Umbilical cord (tissue), 2 donors: ENCODE results near the gene FAM227A. TPM values are rescaled to one million over a fixed set of nuclear protein-coding genes. Genes with fewer than 3 reads are reported as not detected.

ENCODE experiments used
- DNase-seq: peaks from one replicate; pipeline ENCODE4 v3.0.0-alpha.2; 2015; ENCODE audit warnings: low spot score
- total RNA-seq: library from RNA; depleted of rRNA; stranded (reverse); fragments of >200 nt; gene quantifications from one replicate; pipeline ENCODE4 v1.2.3, GENCODE V29; 2014; ENCODE audit warnings: low replicate concordance; ENCODE audit not compliant: insufficient read depth

FAM227A gene
- 3.1 TPM for total RNA-seq

- peak; percentile 92 for DNase-seq
These were observed at the start of gene FAM227A, which contains the start of gene CBY1 for GRCh38 chr22:38656256-38657044. FAM227A (minus strand) TSS chr22:38656392; CDS start chr22:38650168, 6,224 bp downstream. CBY1 (plus strand) TSS chr22:38656638; CDS start chr22:38668055, 11,417 bp downstream.

GRCh38 chr22:38705235-38706100 is 49.3 kb upstream of the FAM227A start, which contains the start of gene GTPBP1:
GTPBP1 (plus strand) TSS chr22:38705944; CDS start chr22:38705956, 12 bp downstream.
- peak; percentile 100 for DNase-seq

- DNase-seq = no peak
These were observed 48.6 kb upstream of the FAM227A start for GRCh38 chr22:38704654-38705234.

- peak; percentile 90 for DNase-seq
These were observed 44.8 kb upstream of the FAM227A start, which contains the start of gene JOSD1 for GRCh38 chr22:38700789-38701628. JOSD1 (minus strand) TSS chr22:38700943; CDS start chr22:38699987, 956 bp downstream.

GRCh38 chr22:38700270-38700788 is 44.1 kb upstream of the FAM227A start:
- peak; percentile 68 for DNase-seq

- peak; percentile 25 for DNase-seq
These were observed 43.6 kb upstream of the FAM227A start for GRCh38 chr22:38699784-38700183.

- no peak for DNase-seq
These were observed 43.0 kb upstream of the FAM227A start for GRCh38 chr22:38699143-38699542.

- no peak for DNase-seq
These were observed 42.4 kb upstream of the FAM227A start for GRCh38 chr22:38698407-38699094.

GRCh38 chr22:38697425-38698089 is 41.4 kb upstream of the FAM227A start:
- DNase-seq = no peak

- no peak for DNase-seq
These were observed 40.6 kb upstream of the FAM227A start for GRCh38 chr22:38696606-38697424.

- no peak for DNase-seq
These were observed 38.7 kb upstream of the FAM227A start for GRCh38 chr22:38694940-38695339.

GRCh38 chr22:38694049-38694448 is 37.9 kb upstream of the FAM227A start:
- DNase-seq = no peak

- no peak for DNase-seq
These were observed 33.5 kb upstream of the FAM227A start for GRCh38 chr22:38689651-38690050.

- no peak for DNase-seq
These were observed 29.6 kb upstream of the FAM227A start for GRCh38 chr22:38685761-38686160.

- DNase-seq = no peak
These were observed 28.7 kb upstream of the FAM227A start for GRCh38 chr22:38684895-38685294.

GRCh38 chr22:38681582-38682335 is 25.6 kb upstream of the FAM227A start, which contains the start of gene TOMM22:
TOMM22 (plus strand) TSS chr22:38681957; CDS start chr22:38681979, 22 bp downstream.
- peak; percentile 90 for DNase-seq

GRCh38 chr22:38675833-38676232 is 19.6 kb upstream of the FAM227A start:
- no peak for DNase-seq

GRCh38 chr22:38674888-38675287 is 18.7 kb upstream of the FAM227A start:
- DNase-seq = no peak
